Measurements from ENCODE around the gene TCF7L2.

The TCF7L2 gene

DNA sequence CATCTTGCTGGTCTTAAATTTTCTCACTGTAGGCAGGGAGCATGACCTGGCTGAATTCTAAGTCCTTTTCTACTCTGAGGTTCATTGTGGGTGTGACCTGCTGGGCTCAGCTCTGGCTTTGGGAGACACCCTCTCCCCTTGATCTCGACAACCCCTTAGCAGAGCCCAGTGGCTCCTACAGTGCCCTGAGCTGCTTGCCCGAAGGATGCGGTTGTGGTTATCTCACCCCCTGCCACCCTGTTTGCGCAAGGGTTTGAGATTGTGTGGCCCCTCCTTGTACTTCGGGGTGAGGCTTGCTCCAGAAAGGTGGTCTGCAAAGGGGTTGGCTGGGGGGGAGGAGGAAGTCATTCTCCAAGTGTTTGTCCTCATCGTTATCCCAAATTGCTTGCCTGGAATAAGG is 55.3 kb downstream of the TCF7L2 start:
- Histone ChIP-seq H3K4me3 (ENCODE audit: low read length) (no peak overlapping the region), H3K9me2 (replicated peaks; ENCODE audit: control insufficient read depth, low read length) (no peaks in the 10 kb centered on the region), H3K9me3 (ENCODE audit: control insufficient read depth, insufficient read depth, low read length) (no peaks in the 10 kb centered on the region), H3K4me1 (ENCODE audit: control insufficient read depth, low read length) (peaks cover 7% of the 10 kb centered on the region), H3K4me2 (ENCODE audit: low read length) (no peak overlapping the region), H3K27me3 (ENCODE audit: control insufficient read depth, low read length) (no peaks in the 10 kb centered on the region), H4K20me1 (ENCODE audit: control insufficient read depth, insufficient read depth, low read depth, low read length) (peaks cover 10% of the 10 kb centered on the region; the same call in 1 of the 2 replicates), H3F3A (ENCODE audit: control insufficient read depth, insufficient read depth) (no peaks in the 10 kb centered on the region), H3K79me2 (ENCODE audit: control insufficient read depth, low read length) (no peaks in the 10 kb centered on the region), H3K27ac (ENCODE audit: low read depth, low read length) (no peak overlapping the region), H3K36me3 (ENCODE audit: control insufficient read depth, low read length) (no peaks in the 10 kb centered on the region)
- TF ChIP-seq, protein P1, sequence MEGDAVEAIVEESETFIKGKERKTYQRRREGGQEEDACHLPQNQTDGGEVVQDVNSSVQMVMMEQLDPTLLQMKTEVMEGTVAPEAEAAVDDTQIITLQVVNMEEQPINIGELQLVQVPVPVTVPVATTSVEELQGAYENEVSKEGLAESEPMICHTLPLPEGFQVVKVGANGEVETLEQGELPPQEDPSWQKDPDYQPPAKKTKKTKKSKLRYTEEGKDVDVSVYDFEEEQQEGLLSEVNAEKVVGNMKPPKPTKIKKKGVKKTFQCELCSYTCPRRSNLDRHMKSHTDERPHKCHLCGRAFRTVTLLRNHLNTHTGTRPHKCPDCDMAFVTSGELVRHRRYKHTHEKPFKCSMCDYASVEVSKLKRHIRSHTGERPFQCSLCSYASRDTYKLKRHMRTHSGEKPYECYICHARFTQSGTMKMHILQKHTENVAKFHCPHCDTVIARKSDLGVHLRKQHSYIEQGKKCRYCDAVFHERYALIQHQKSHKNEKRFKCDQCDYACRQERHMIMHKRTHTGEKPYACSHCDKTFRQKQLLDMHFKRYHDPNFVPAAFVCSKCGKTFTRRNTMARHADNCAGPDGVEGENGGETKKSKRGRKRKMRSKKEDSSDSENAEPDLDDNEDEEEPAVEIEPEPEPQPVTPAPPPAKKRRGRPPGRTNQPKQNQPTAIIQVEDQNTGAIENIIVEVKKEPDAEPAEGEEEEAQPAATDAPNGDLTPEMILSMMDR (IDR thresholded peaks at IDR 0.05; ENCODE audit: low read depth, low read length, poor library complexity, severe bottlenecking) = no peak
- TF ChIP-seq EZH2phosphoT487 (IDR thresholded peaks at IDR 0.05; ENCODE audit: borderline replicate concordance, low read length) = no peak

DNA sequence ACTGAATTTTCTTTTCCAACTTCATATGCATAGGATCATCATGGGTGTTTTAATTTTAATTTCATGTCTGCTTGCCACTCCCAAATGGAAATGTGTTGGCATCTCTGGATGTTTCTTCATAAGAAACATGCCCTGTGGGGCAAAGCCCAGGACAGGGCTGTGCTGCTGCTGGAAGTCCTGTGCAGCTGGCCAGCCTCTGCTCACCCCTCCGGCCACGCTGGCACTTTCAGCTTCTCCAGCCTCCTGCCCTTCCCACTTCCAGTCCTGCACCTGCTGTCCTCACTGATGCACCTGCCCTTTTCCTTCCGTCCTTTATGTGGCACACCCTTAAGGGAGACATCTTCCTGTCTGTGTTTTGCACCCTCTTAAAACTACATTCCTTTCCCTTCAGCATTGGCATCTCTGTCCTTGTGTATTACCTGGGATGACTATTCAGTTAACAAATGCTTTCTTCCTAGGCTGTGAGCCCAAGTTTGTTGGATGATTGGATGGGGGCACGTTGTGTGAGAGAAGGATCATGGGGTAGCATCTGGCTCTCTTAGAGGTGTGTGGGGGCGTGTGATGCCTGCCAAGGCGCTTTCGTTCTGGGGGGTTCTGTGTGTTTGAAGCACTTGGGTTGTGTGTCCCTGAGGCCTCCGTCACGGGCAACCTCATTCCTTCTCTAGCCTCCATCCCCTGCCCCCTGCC is 56.8 kb downstream of the TCF7L2 start:
- H3F3A ChIP-seq (ENCODE audit: control insufficient read depth, insufficient read depth) = no peaks in the 10 kb centered on the region
- H3K4me2 ChIP-seq (ENCODE audit: low read length) = no peak overlapping the region
- H3K79me2 ChIP-seq (ENCODE audit: control insufficient read depth, low read length) = no peaks in the 10 kb centered on the region
- no peak overlapping the region for H3K4me3 ChIP-seq (ENCODE audit: low read length)
- H3K27ac ChIP-seq (ENCODE audit: low read depth, low read length) = no peak overlapping the region
- H3K36me3 ChIP-seq (ENCODE audit: control insufficient read depth, low read length) = no peaks in the 10 kb centered on the region
- no peak for TF ChIP-seq EZH2phosphoT487 (IDR thresholded peaks at IDR 0.05; ENCODE audit: borderline replicate concordance, low read length)
- TF ChIP-seq, protein P1 (IDR thresholded peaks at IDR 0.05; ENCODE audit: low read depth, low read length, poor library complexity, severe bottlenecking) = no peak
- no peaks in the 10 kb centered on the region for H3K9me2 ChIP-seq (replicated peaks; ENCODE audit: control insufficient read depth, low read length)
- H3K9me3 ChIP-seq (ENCODE audit: control insufficient read depth, insufficient read depth, low read length) = no peaks in the 10 kb centered on the region
- H3K4me1 ChIP-seq (ENCODE audit: control insufficient read depth, low read length) = peaks cover 7% of the 10 kb centered on the region
- H3K27me3 ChIP-seq (ENCODE audit: control insufficient read depth, low read length) = no peaks in the 10 kb centered on the region
- H4K20me1 ChIP-seq (ENCODE audit: control insufficient read depth, insufficient read depth, low read depth, low read length) = peaks cover 10% of the 10 kb centered on the region; the same call in 1 of the 2 replicates

DNA sequence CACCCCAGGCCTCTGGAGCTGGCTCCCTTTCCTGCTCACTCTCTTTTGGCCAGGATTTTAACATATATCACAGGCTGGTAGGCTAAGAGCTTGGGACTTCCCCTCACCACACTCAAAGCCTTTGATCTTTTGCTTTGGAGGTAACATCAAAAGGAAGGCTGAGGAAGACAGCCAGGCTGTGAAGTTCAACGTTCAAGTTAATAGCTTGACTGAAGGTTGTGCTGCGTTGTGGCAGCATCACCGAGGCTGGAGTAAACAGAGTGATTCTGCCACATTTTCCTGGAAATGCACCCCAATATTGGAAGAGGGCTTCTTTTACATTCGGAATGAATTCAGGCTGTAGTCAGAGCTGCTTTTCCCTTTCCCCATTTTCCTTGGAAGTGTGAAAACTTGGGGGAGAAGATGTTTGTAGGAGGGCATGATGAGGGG is 57.3 kb downstream of the TCF7L2 start:
- no peaks in the 10 kb centered on the region for H3K9me3 ChIP-seq (ENCODE audit: control insufficient read depth, insufficient read depth, low read length)
- no peak overlapping the region for H3K27ac ChIP-seq (ENCODE audit: low read depth, low read length)
- H4K20me1 ChIP-seq (ENCODE audit: control insufficient read depth, insufficient read depth, low read depth, low read length) = peaks cover 7% of the 10 kb centered on the region; the same call in 1 of the 2 replicates
- H3K4me1 ChIP-seq (ENCODE audit: control insufficient read depth, low read length) = peaks cover 3% of the 10 kb centered on the region
- H3K27me3 ChIP-seq (ENCODE audit: control insufficient read depth, low read length) = no peaks in the 10 kb centered on the region
- TF ChIP-seq, protein P1 (IDR thresholded peaks at IDR 0.05; ENCODE audit: low read depth, low read length, poor library complexity, severe bottlenecking) = no peak
- no peak for TF ChIP-seq EZH2phosphoT487 (IDR thresholded peaks at IDR 0.05; ENCODE audit: borderline replicate concordance, low read length)
- H3K36me3 ChIP-seq (ENCODE audit: control insufficient read depth, low read length) = no peaks in the 10 kb centered on the region
- H3K4me2 ChIP-seq (ENCODE audit: low read length) = no peak overlapping the region
- H3K9me2 ChIP-seq (replicated peaks; ENCODE audit: control insufficient read depth, low read length) = no peaks in the 10 kb centered on the region
- H3K79me2 ChIP-seq (ENCODE audit: control insufficient read depth, low read length) = no peaks in the 10 kb centered on the region
- no peak overlapping the region for H3K4me3 ChIP-seq (ENCODE audit: low read length)
- H3F3A ChIP-seq (ENCODE audit: control insufficient read depth, insufficient read depth) = no peaks in the 10 kb centered on the region

Data from DOHH2 (cell line).